OCI-LY7 (cell line): ENCODE measurements around the gene CLIC4. TPM values are rescaled to one million over a fixed set of nuclear protein-coding genes. Genes with fewer than 3 reads are reported as not detected.

Experiments
- BruUV-seq: library from RNA; stranded (reverse); fragments of 400-500 nt; replicated peaks from 2 replicates; lab custom pipeline; 2021; lab: Mats Ljungman, UMichigan
- CTCF ChIA-PET: fragments of 300-600 bp; sonication (Branson Sonifier 250); formaldehyde crosslinking; loops from one replicate; lab custom pipeline; 2022; ENCODE audit warnings: antibody characterized with exemption; ENCODE audit not compliant: unreplicated experiment; lab: Charles Lee
- POLR2A ChIA-PET: fragments of 300-600 bp; sonication (Branson Sonifier 250); formaldehyde crosslinking; loops from one replicate; lab custom pipeline; 2022; ENCODE audit warnings: antibody characterized with exemption; lab: Charles Lee
- DNase-seq: peaks from one replicate; pipeline ENCODE4 v3.0.0-alpha.2; 2015; ENCODE audit warnings: low spot score
- H2AFZ ChIP-seq: fragments of 200-600 bp; sonication (generic), shearing (Covaris generic); 2 replicates; pipeline ENCODE4 v1.6.1; 2014; ENCODE audit warnings: mild to moderate bottlenecking, antibody characterized with exemption, low read length, moderate library complexity
- H3K27ac ChIP-seq: fragments of 200-600 bp; sonication (generic); 2 replicates; pipeline ENCODE4 v1.5.1; 2014; ENCODE audit warnings: mixed run types, low read depth, mild to moderate bottlenecking, moderate library complexity, low read length, inconsistent platforms; ENCODE audit not compliant: poor library complexity, severe bottlenecking
- H3K36me3 ChIP-seq: fragments of 200-600 bp; sonication (generic); 2 replicates; pipeline ENCODE4 v1.6.1; 2014; ENCODE audit warnings: mild to moderate bottlenecking, antibody characterized with exemption, low read length, moderate library complexity, mixed read lengths; ENCODE audit not compliant: insufficient read depth
- H3K4me1 ChIP-seq: fragments of 200-600 bp; sonication (generic); 2 replicates; pipeline ENCODE4 v1.5.1; 2014; ENCODE audit warnings: mild to moderate bottlenecking, low read length; ENCODE audit not compliant: insufficient read depth, poor library complexity, severe bottlenecking
- H3K4me2 ChIP-seq: fragments of 200-600 bp; sonication (generic); 2 replicates; pipeline ENCODE4 v1.6.1; 2014; ENCODE audit warnings: mild to moderate bottlenecking, low read length
- H3K4me3 ChIP-seq: fragments of 200-600 bp; sonication (generic); 2 replicates; pipeline ENCODE4 v1.5.1; 2014; ENCODE audit warnings: mild to moderate bottlenecking, low read depth, low read length; ENCODE audit not compliant: poor library complexity, severe bottlenecking
- H3K79me2 ChIP-seq: fragments of 200-600 bp; sonication (generic); 2 replicates; pipeline ENCODE4 v1.6.1; 2016; ENCODE audit warnings: low read depth, mild to moderate bottlenecking, low read length, moderate library complexity, mixed read lengths; ENCODE audit not compliant: insufficient read depth
- H3K9me2 ChIP-seq: fragments of 200-600 bp; sonication (generic); 2 replicates; pipeline ENCODE4 v1.6.1; 2016; ENCODE audit warnings: mild to moderate bottlenecking, low read length, mixed read lengths; ENCODE audit not compliant: insufficient read depth
- H3K9me3 ChIP-seq: fragments of 200-600 bp; sonication (generic); 2 replicates; pipeline ENCODE4 v1.6.1; 2014; ENCODE audit warnings: mild to moderate bottlenecking, mixed run types, low read length, mixed read lengths
- H4K20me1 ChIP-seq: fragments of 200-600 bp; sonication (generic); 2 replicates; pipeline ENCODE4 v1.6.1; 2014; ENCODE audit warnings: mild to moderate bottlenecking, antibody characterized with exemption, low read length, moderate library complexity, mixed read lengths; ENCODE audit not compliant: insufficient read depth
- EZH2phosphoT487 ChIP-seq: fragments of 200-600 bp; sonication (generic); IDR thresholded peaks from 2 replicates; pipeline ENCODE4 v1.6.1; 2018; ENCODE audit warnings: low read depth, borderline replicate concordance, mild to moderate bottlenecking, mixed run types, antibody characterized with exemption, low read length, moderate library complexity, mixed read lengths
- intact Hi-C: fragments of 100-400 bp; cut with micrococcal nuclease; formaldehyde crosslinking; loops from one replicate; pipeline ENCODE4 v1.10.0; 2022; ENCODE audit not compliant: unreplicated experiment
- total RNA-seq, 2 experiments: library from RNA; depleted of rRNA in 1 of 2; stranded (reverse); fragments of >200 nt in 1 of 2; shearing (Covaris generic) in 1 of 2; gene quantifications; 2 replicates each; pipeline ENCODE4 v1.2.3, GENCODE V29; 2014 to 2022
- TF ChIP-seq, protein P1 (sequence below): fragments of 200-600 bp; sonication (generic); conservative IDR thresholded peaks from 2 replicates; pipeline ENCODE4 v1.5.1; 2014; ENCODE audit warnings: mild to moderate bottlenecking, antibody characterized with exemption, low read length, moderate library complexity, mixed read lengths

The CLIC4 gene
- total RNA-seq, 2 experiments from 2014 or later: 35.5 to 116 TPM

DNA sequence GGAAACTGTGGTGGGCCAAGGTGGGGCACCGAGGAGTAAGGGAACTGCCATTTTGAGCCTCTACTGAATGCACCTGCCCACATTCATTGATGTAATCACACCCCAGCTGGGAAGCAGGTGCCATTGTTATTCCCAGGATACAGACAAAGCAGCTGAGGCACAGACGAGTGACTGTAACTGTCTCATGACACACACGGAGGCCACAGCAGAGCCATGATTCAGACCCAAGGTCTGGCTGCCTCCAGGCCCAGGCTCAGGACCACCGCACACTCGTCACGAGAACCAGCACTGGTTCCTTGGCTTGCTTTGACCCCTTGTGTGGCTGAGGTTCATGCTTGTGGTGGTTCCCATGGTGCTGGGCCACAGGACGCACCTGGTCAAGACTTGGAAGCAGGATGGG is 45.6 kb upstream of the CLIC4 start:
- intact Hi-C loops: no loop called here
- no peaks in the 10 kb centered on the region for H3K9me2 ChIP-seq
- no peak overlapping the region for H3K27ac ChIP-seq
- no peak for DNase-seq
- no peak overlapping the region for H2AFZ ChIP-seq
- H4K20me1 ChIP-seq: no peaks in the 10 kb centered on the region
- no peaks in the 10 kb centered on the region for H3K9me3 ChIP-seq
- BruUV-seq: no TSS peak
- H3K4me3 ChIP-seq: no peak overlapping the region
- H3K36me3 ChIP-seq: no peaks in the 10 kb centered on the region
- ChIA-PET CTCF (no interaction called here), POLR2A (interaction anchor here (0.7 kb wide), 1 partner anchor 42 kb away, joined by 4 read pairs; no protein-coding TSS in a partner anchor)
- H3K79me2 ChIP-seq: no peaks in the 10 kb centered on the region
- H3K4me1 ChIP-seq: peaks cover 12% of the 10 kb centered on the region
- TF ChIP-seq, protein P1, sequence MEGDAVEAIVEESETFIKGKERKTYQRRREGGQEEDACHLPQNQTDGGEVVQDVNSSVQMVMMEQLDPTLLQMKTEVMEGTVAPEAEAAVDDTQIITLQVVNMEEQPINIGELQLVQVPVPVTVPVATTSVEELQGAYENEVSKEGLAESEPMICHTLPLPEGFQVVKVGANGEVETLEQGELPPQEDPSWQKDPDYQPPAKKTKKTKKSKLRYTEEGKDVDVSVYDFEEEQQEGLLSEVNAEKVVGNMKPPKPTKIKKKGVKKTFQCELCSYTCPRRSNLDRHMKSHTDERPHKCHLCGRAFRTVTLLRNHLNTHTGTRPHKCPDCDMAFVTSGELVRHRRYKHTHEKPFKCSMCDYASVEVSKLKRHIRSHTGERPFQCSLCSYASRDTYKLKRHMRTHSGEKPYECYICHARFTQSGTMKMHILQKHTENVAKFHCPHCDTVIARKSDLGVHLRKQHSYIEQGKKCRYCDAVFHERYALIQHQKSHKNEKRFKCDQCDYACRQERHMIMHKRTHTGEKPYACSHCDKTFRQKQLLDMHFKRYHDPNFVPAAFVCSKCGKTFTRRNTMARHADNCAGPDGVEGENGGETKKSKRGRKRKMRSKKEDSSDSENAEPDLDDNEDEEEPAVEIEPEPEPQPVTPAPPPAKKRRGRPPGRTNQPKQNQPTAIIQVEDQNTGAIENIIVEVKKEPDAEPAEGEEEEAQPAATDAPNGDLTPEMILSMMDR: no peak
- no peak for TF ChIP-seq EZH2phosphoT487
- no peak overlapping the region for H3K4me2 ChIP-seq

DNA sequence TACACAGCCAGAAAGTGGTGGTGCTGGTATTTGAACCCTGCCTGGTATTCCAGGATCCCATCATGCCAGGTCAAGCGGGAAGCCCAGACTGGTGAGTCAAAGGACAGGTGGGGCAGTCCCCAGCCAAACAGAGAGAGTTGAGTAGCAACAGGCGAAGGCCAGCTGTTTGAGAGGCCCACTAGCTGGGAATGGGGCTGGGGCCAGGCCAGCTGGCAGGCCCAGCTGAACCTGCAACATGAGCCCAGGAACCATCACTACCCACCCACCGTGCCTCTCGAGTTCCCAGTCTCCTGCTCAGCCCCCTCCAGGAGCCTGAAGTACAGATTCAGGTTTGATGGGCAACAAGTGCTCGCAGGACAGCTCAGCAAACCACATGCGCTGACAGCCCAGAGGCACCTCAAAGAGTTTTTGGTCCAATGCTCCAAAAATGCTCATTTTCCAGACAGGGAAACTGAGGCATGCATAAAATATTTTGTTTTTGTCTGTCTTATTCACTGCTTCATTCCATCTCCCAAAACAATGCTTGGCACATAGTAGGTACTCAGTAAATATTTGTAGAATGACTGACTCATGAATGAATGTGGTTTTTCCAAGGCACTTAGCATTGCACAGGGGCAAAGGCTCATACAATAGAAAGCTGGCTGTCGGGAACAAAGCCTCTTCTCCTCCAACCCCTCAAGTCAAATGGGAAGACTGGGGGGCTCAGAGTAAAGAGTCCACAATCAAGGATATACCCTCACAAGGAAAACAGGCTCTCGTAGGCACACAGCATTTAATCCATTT is 42.5 kb upstream of the CLIC4 start:
- DNase-seq: no peak
- no TSS peak for BruUV-seq
- Histone ChIP-seq H3K9me3 (no peaks in the 10 kb centered on the region), H4K20me1 (no peaks in the 10 kb centered on the region), H3K36me3 (no peaks in the 10 kb centered on the region), H3K79me2 (no peaks in the 10 kb centered on the region), H3K4me2 (no peak overlapping the region), H3K4me3 (no peak overlapping the region), H3K9me2 (no peaks in the 10 kb centered on the region), H2AFZ (no peak overlapping the region), H3K4me1 (no peaks in the 10 kb centered on the region), H3K27ac (no peak overlapping the region)
- TF ChIP-seq EZH2phosphoT487: no peak
- TF ChIP-seq, protein P1: no peak
- CTCF ChIA-PET: no interaction called here
- intact Hi-C loops: no loop called here
- POLR2A ChIA-PET: no interaction called here
